HG03571 (cell line): Measurements from ENCODE around the gene ANKS4B.
"Not testable (repeated sequence)": the region's sequence is repeated elsewhere in the genome, so short reads cannot be mapped to it uniquely, and the experiment has no call there.

ENCODE experiments used
- ATAC-seq: cut with Tn5 transposase; IDR thresholded peaks from one replicate; pipeline ENCODE4 v1.9.1; 2021; ENCODE audit not compliant: unreplicated experiment

Gene ANKS4B

DNA sequence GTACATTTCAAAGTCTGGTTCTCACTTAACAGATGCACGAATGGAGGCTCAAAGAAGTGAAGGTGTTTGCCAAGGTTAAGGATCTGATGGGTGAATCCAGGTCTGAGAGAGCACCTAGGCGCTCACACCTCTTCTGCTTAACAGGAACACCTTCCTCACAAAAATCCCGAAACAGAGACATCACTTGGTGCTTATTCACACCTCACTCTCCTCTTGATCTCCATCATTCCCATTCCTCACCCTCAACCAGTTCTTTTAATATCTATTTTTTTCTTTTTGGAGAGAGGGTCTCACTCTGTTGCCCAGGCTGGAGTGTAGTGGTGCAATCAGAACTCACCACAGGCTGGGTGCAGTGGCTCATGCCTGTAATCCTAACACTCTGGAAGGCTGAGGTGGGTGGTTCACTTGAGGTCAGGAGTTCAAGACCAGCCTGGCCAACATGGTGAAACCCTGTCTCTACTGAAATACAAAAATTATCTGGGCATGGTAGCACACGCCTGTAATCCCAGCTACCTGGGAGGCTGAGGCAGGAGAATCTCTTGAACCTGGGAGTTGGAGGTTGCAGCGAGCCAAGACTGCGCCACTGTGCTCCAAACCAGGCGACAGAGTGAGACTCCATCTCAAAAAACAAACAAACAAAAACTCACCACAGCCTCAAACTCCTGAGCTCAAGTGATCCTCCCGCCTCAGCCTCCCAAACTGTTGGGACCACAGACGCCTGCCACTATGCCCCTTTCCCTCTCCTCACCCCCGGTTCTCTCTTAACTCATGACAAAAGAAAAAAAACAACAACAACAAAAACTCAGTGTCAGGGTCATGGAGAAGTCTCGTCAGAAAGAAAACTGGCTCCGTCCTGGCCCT, 29.5 kb downstream of the ANKS4B start:
- no peak for ATAC-seq

- peak; percentile 81 for ATAC-seq
Observed at GRCh38 chr16:21263640-21264570, 30.4 kb downstream of the ANKS4B start.

- ATAC-seq = no peak
Observed at GRCh38 chr16:21264571-21265036, 31.1 kb downstream of the ANKS4B start.

- no peak for ATAC-seq
Observed at GRCh38 chr16:21265104-21265837, 31.8 kb downstream of the ANKS4B start.

DNA sequence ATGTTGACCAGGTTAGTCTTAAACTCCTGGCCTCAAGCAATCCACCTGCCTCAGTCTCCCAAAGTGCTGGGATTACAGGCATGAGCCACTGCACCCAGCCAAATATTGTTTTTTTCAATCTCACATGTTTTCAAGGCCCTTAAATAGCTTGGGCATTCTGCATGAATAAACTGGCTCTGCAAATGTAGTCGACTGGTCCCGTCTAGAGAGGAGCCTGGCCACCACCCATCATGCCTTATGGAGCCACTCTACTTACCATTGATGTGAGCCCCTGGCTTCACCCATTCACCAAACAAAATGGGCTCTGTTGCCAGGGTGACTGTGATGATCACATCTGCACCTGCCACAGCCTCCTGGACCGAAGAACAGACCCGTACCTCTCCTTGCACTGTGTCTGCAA, 33.8 kb downstream of the ANKS4B start:
- ATAC-seq = no peak

DNA sequence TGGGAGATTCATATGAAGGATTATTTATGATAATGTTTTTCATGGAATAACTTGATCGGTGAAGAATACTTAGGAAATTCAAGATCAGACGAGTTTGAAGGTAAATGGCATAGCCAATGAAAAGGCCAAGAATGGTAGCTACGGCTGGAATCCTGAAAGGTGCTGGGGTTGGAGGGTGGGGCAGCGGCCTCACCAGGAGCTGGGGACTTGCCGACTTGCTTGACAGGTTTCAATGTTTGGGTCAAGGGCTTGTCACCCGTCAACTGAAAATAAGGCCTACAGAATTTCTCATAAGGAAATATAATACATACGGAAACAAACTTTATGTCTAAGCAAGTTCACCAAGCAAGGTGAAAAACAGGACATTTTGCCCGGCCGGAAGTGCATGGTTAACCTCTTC, 34.7 kb downstream of the ANKS4B start:
- ATAC-seq = no peak

DNA sequence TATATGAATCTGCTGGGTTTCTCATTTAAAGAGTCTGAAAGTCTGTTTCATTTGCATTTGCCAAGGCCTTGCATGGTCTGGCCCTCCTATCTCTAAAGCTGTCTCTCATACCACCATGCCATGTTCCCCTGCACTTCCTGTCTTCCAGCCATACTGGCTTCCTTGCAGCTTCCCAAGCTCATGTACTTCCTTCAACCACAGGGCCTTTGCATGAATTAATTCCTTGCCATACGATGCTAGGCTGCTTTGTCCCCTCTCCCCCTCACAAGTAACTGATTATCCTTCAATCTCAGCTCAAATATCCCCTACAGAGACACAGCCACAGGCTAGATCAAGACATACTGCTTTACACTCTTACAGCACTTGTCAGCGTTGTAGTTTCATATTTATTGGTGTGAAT, 38.8 kb downstream of the ANKS4B start:
- ATAC-seq = no peak

DNA sequence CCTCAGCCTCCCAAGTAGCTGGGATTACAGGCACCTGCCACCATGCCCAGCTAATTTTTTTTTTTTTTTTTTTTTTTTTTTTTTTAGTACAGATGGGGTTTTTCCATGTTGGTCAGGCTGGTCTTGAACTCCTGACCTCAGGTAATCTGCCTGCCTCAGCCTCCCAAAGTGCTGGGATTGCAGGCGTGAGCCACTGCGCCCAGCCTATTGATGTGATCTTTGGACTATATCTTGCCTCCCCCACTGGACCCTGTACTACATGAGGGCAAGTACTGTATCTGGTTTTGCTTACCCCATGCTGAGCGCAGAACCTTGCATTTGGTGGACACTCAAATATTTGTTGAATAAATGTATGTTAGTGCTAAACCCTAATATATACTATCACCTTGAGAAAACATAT, 39.3 kb downstream of the ANKS4B start:
- ATAC-seq = not testable (repeated sequence)

- ATAC-seq = no peak
Observed at GRCh38 chr16:21274172-21274726, 40.8 kb downstream of the ANKS4B start.

DNA sequence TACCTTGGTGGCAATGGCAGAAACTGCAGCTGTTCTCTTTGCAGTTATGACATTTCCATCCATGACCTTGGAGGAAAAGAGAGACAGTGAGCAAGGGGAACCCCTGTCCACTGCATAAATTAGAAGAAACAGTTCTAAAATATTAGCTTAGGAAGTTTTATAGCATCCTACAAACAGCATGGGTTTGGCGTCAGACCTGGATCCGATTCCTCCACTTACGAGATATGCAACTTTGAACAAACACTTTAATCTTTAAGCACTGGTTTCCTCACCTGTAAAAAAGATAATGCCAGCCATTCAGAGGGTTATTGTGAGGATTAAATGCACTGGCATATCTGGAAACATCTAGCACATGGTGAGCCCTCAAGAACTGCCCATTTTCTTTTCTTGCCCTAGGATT, 42.0 kb downstream of the ANKS4B start:
- no peak for ATAC-seq

- no peak for ATAC-seq
Observed at GRCh38 chr16:21276090-21276489, 42.6 kb downstream of the ANKS4B start.

DNA sequence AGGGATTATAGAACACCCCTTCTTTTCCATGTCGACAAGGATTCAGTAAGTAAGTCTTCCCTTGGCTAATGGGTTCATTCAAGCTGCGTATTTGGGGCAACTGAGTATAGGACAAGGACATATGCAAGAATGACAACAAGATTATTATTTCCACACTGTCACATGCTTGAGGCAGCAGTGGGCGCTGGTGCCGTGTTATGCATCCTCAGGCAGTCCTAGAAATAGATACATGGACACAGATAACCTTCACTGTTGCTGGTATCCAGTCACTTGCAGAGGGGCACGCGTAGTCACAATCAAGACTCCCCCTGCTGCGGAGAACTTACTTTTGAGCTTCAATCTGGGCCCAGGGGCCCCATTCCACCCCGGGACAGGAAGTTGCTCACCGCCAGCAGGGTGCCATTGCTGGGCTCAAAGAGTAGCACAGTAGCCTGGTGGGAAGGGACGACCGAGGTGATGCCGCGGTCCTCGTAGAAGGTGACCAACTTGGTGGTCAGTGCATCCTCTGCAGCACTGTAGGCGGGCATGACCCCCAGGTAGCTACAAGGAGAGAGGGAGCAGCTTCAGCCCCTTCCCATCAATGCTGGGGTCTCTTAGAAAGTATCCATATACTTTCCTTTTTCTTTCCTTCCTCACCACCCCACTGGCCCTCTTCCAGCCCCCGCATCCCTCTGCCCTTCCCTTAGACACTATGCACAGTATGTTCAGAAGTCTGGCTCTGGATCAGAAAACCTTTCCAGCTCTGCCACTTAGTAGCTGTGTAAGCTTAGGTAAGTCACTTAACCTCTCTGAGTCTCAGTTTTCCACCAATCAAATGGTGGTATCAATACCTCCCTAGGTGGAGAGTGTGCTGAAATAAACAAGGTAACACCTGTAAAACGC, 43.8 kb downstream of the ANKS4B start:
- ATAC-seq = no peak

DNA sequence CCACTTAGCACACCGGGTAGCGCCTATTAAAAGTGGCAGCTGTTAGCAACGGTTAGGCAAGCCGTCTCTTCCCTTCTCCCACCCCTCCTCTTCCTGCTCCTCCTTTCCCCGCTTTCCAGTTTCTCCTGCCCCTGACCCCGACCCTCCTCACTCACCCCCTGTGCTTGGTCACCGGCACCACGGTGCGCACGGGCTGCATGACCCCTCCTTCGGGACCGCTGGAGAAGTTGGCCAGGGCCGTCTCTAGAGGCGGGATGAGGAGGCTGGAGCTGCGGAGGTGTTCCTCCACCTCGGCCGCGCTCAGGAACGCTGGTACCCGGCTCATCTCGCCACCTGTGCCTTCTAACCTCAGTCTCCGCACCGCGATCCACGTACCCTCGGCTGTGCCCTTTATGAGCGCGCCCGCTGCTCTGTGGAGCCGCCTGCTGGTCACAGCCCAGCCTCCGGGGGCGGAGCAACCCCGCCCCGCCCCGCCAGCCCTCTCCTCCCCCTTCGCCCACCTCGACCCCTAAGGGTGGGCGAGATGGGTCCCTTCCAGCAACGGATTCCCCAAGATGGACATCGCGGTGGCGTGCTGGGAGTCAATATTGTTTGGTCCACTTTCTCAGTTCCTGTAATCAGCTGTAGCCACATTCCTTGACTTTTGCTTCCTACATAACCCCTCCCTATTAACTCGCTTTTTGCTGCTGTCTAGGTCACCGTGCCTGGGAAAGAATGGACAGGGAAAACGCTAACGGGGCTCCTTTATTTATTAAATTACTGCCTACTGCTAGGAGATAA, 44.6 kb downstream of the ANKS4B start, which contains the start of gene CRYM:
Gene CRYM (minus strand): TSS at position 364 of the 780 bp plus-strand sequence. CDS start 39 bp downstream, at position 325.
- no peak for ATAC-seq

- ATAC-seq = no peak
Observed at GRCh38 chr16:21279501-21279900, 46.0 kb downstream of the ANKS4B start.

- no peak for ATAC-seq
Observed at GRCh38 chr16:21281698-21282389, 48.3 kb downstream of the ANKS4B start.

GRCh38 chr16:21283521-21284289, 50.2 kb downstream of the ANKS4B start:
- no peak for ATAC-seq

GRCh38 chr16:21284414-21284813, 50.9 kb downstream of the ANKS4B start:
- ATAC-seq = no peak

GRCh38 chr16:21285314-21285713, 51.8 kb downstream of the ANKS4B start:
- no peak for ATAC-seq
